HepG2 (cell line): Measurements from ENCODE around the gene DPH1. TPM values are rescaled to one million over a fixed set of nuclear protein-coding genes. Genes with fewer than 3 reads are reported as not detected.
"Not testable (repeated sequence)": the region's sequence is repeated elsewhere in the genome, so short reads cannot be mapped to it uniquely, and the experiment has no call there.

Experiments used
- ATAC-seq: fragments of 200-7000 bp; cut with Tn5 transposase; 3 replicates; pipeline ENCODE4 v1.9.1; 2020; ENCODE audit warnings: mild to moderate bottlenecking, moderate library complexity
- BruUV-seq: library from RNA; stranded (reverse); fragments of 400-500 nt; replicated peaks from 2 replicates; lab custom pipeline; 2021; lab: Mats Ljungman, UMichigan
- CTCF ChIA-PET: fragments of 300-600 bp; formaldehyde crosslinking; extraction: SDS; loops from one replicate; lab custom pipeline; 2021; ENCODE audit warnings: low total read pairs, inconsistent platforms, low intra/inter-chr PET ratio; lab: Yijun Ruan, JAX
- POLR2A ChIA-PET: fragments of 350-600 bp; sonication (Branson Sonifier 250); formaldehyde crosslinking; loops from one replicate; lab custom pipeline; 2020; ENCODE audit warnings: antibody characterized with exemption, inconsistent platforms; lab: Yijun Ruan, JAX
- DNase-seq: peaks from one replicate; pipeline ENCODE4 v3.0.0-alpha.2; 2015; ENCODE audit warnings: low spot score
- FAIRE-seq: peaks from 3 replicates; lab custom pipeline; 2011; peaks lifted over from hg19 to GRCh38; lab: Jason Lieb, UNC
- H2AFZ ChIP-seq: one replicate; pipeline ENCODE4 v1.6.1; 2011; ENCODE audit warnings: low read length, inconsistent platforms
- H3K27ac ChIP-seq: fragments of 300-600 bp; 3 replicates; pipeline ENCODE4 v1.8.0; 2011; ENCODE audit warnings: mixed run types, mild to moderate bottlenecking, mixed read lengths, low read length, inconsistent platforms; ENCODE audit not compliant: insufficient read depth; ENCODE audit errors: extremely low read length
- H3K27me3 ChIP-seq, 2 experiments: fragments of 200-600 bp in 1 of 2; 2 replicates in 1 of 2; 3 replicates in 1 of 2; pipeline versions ENCODE4 v1.6.0 to v1.8.0; 2011; ENCODE audit warnings: low read length in 2 of 2, mild to moderate bottlenecking in 2 of 2, moderate library complexity in 2 of 2, inconsistent platforms in 1 of 2; ENCODE audit not compliant: insufficient read depth in 2 of 2, control insufficient read depth in 1 of 2
- H3K36me3 ChIP-seq, 2 experiments: fragments of 200-600 bp in 1 of 2; replicated peaks in 1 of 2; 2 replicates in 1 of 2; 3 replicates in 1 of 2; pipeline versions ENCODE4 v1.5.1 to v1.8.0; 2011; ENCODE audit warnings: low read length in 2 of 2, inconsistent platforms in 1 of 2; ENCODE audit not compliant: insufficient read depth in 2 of 2, control insufficient read depth in 1 of 2
- H3K4me1 ChIP-seq: 2 replicates; pipeline ENCODE4 v1.5.1; 2012; ENCODE audit warnings: low read length, inconsistent platforms; ENCODE audit not compliant: insufficient read depth
- H3K4me2 ChIP-seq: 2 replicates; pipeline ENCODE4 v1.6.0; 2011; ENCODE audit warnings: low read depth, low read length, inconsistent platforms
- H3K4me3 ChIP-seq, 3 experiments: fragments of 200-600 bp in 1 of 3; sonication (generic), shearing (Covaris generic) in 1 of 3; replicated peaks in 1 of 3; 2 replicates each; pipeline ENCODE4 v1.5.1; 2011 to 2016; ENCODE audit warnings: low read length in 3 of 3, inconsistent platforms in 2 of 3, low read depth in 2 of 3, mild to moderate bottlenecking in 2 of 3, control low read depth in 1 of 3, mixed read lengths in 1 of 3; ENCODE audit not compliant: insufficient read depth in 1 of 3
- H3K79me2 ChIP-seq: one replicate; pipeline ENCODE4 v1.6.1; 2011; ENCODE audit warnings: low read length, inconsistent platforms; ENCODE audit not compliant: insufficient read depth
- H3K9ac ChIP-seq: 2 replicates; pipeline ENCODE4 v1.6.0; 2011; ENCODE audit warnings: mild to moderate bottlenecking, low read depth, low read length, inconsistent platforms; ENCODE audit not compliant: insufficient read depth
- H3K9me3 ChIP-seq: 2 replicates; pipeline ENCODE4 v1.5.1; 2012; ENCODE audit warnings: mild to moderate bottlenecking, low read length
- H4K20me1 ChIP-seq: 2 replicates; pipeline ENCODE4 v1.6.0; 2011; ENCODE audit warnings: inconsistent platforms, mild to moderate bottlenecking, low read length, moderate library complexity; ENCODE audit not compliant: insufficient read depth
- CCAR2 ChIP-seq: fragments of 200-400 bp; formaldehyde crosslinking; optimal IDR thresholded peaks from 2 replicates; pipeline ENCODE3; 2018; ENCODE audit warnings: low read depth, mild to moderate bottlenecking, low read length, moderate library complexity
- FOXK1 ChIP-seq: sonication (generic); formaldehyde crosslinking; IDR thresholded peaks from 2 replicates; pipeline ENCODE4 v1.4.0; 2020; ENCODE audit warnings: low read depth, missing genetic modification reagents, borderline replicate concordance
- NBN ChIP-seq: fragments of 450-650 bp; conservative IDR thresholded peaks from 2 replicates; pipeline ENCODE4 v1.6.1; 2017
- NFYC ChIP-seq: IDR thresholded peaks from 2 replicates; pipeline ENCODE4 v1.6.1; 2016; ENCODE audit warnings: missing genetic modification reagents, missing compliant biosample characterization
- RFXANK ChIP-seq: IDR thresholded peaks from 2 replicates; pipeline ENCODE4 v1.6.1; 2016
- SALL1 ChIP-seq: sonication (generic); formaldehyde crosslinking; IDR thresholded peaks from 2 replicates; pipeline ENCODE4 v1.8.0; 2022; ENCODE audit warnings: mild to moderate bottlenecking, missing genetic modification reagents
- TRIM24 ChIP-seq: sonication (generic); formaldehyde crosslinking; IDR thresholded peaks from 2 replicates; pipeline ENCODE4 v1.8.0; 2022; ENCODE audit warnings: mild to moderate bottlenecking, missing genetic modification reagents
- ZNF33A ChIP-seq: sonication (generic); formaldehyde crosslinking; IDR thresholded peaks from 2 replicates; pipeline ENCODE4 v1.5.1; 2020; ENCODE audit warnings: missing genetic modification reagents, mild to moderate bottlenecking, moderate library complexity, borderline replicate concordance
- ZNF839 ChIP-seq: sonication (generic); formaldehyde crosslinking; IDR thresholded peaks from 2 replicates; pipeline ENCODE4 v1.4.0; 2020; ENCODE audit warnings: missing genetic modification reagents, mild to moderate bottlenecking, borderline replicate concordance
- WGBS: methylation state at CpG from one replicate; pipeline ENCODE4 v1.1.6; 2017; ENCODE audit warnings: low lambda C conversion rate; 5-methylcytosine and 5-hydroxymethylcytosine counted together
- in situ Hi-C: cut with HindIII; loops from 2 replicates; pipeline ENCODE4 v1.10.0; 2017; ENCODE audit warnings: low pct_unique_long_range_greater_than_20kb; ENCODE audit not compliant: extremely low pct_ligation_motif_present
- intact Hi-C: fragments of 100-400 bp; cut with micrococcal nuclease; formaldehyde crosslinking; loops from one replicate; pipeline ENCODE4 v1.10.0; 2022; ENCODE audit not compliant: unreplicated experiment
- polyA plus RNA-seq, 8 experiments: library from polyadenylated mRNA; depleted of rRNA in 3 of 8; stranded (reverse) in 7 of 8; unstranded in 1 of 8; fragments of >200 nt; fragmentation: Illumina TruSeq in 4 of 8; extraction: Trizol in 4 of 8; gene quantifications; 2 replicates each; pipeline versions ENCODE4 v1.2.1 to v1.2.3, GENCODE V29; 2011 to 2016; ENCODE audit warnings: low read depth in 4 of 8, missing spikeins in 1 of 8, mixed read lengths in 1 of 8; ENCODE audit not compliant: insufficient read depth in 1 of 8
- total RNA-seq, 5 experiments: library from RNA; depleted of rRNA; stranded (reverse); fragments of >200 nt; fragmentation: Illumina TruSeq; extraction: Trizol; gene quantifications; 2 replicates each; pipeline ENCODE4 v1.2.3, GENCODE V29; 2016; ENCODE audit warnings: low read depth in 1 of 5
- TF ChIP-seq, protein P1 (sequence below): sonication (generic); formaldehyde crosslinking; IDR thresholded peaks from 2 replicates; pipeline ENCODE4 v1.9.0; 2021; ENCODE audit warnings: missing genetic modification reagents, borderline replicate concordance
- TF ChIP-seq, protein P2 (sequence below): sonication (generic); formaldehyde crosslinking; conservative IDR thresholded peaks from 2 replicates; pipeline ENCODE4 v1.8.0; 2022; ENCODE audit warnings: low read depth, missing genetic modification reagents

Gene DPH1
- total and polyA plus RNA-seq, 2 of the 13 experiments (the other 11 are each of a cell fraction or from before 2014, with no cell fraction given): 25.3 to 42.8 TPM

DNA sequence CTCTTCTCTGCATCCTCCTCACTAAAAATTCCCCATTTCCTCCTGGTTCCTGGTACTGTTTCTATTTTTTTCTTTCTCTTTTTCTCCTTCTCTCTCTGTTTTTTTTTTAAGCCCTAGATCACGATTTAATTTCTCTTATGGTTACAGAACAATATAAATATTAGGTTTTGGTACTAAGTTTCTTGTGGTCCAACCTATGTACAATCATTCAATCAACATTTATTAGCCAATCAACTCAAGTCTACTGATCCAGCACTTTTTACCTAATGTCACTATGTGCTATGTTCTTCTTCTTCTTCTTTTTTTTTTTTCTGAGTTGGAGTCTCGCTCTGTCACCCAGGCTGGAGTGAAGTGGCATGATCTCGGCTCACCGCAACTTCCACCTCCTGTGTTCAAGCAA, 17.5 kb upstream of the DPH1 start (continued):
- TF ChIP-seq, protein P1, sequence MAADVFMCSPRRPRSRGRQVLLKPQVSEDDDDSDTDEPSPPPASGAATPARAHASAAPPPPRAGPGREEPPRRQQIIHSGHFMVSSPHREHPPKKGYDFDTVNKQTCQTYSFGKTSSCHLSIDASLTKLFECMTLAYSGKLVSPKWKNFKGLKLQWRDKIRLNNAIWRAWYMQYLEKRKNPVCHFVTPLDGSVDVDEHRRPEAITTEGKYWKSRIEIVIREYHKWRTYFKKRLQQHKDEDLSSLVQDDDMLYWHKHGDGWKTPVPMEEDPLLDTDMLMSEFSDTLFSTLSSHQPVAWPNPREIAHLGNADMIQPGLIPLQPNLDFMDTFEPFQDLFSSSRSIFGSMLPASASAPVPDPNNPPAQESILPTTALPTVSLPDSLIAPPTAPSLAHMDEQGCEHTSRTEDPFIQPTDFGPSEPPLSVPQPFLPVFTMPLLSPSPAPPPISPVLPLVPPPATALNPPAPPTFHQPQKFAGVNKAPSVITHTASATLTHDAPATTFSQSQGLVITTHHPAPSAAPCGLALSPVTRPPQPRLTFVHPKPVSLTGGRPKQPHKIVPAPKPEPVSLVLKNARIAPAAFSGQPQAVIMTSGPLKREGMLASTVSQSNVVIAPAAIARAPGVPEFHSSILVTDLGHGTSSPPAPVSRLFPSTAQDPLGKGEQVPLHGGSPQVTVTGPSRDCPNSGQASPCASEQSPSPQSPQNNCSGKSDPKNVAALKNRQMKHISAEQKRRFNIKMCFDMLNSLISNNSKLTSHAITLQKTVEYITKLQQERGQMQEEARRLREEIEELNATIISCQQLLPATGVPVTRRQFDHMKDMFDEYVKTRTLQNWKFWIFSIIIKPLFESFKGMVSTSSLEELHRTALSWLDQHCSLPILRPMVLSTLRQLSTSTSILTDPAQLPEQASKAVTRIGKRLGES (CRISPR knock-in tag): no peak
- TF ChIP-seq RFXANK (CRISPR knock-in tag) (no peak), CCAR2 (no peak), FOXK1 (CRISPR knock-in tag) (no peak), ZNF33A (CRISPR knock-in tag) (no peak), NBN (no peak), SALL1 (CRISPR knock-in tag) (no peak), TRIM24 (CRISPR knock-in tag) (no peak), ZNF839 (CRISPR knock-in tag) (no peak), NFYC (CRISPR knock-in tag) (no peak)
- TF ChIP-seq, protein P2, sequence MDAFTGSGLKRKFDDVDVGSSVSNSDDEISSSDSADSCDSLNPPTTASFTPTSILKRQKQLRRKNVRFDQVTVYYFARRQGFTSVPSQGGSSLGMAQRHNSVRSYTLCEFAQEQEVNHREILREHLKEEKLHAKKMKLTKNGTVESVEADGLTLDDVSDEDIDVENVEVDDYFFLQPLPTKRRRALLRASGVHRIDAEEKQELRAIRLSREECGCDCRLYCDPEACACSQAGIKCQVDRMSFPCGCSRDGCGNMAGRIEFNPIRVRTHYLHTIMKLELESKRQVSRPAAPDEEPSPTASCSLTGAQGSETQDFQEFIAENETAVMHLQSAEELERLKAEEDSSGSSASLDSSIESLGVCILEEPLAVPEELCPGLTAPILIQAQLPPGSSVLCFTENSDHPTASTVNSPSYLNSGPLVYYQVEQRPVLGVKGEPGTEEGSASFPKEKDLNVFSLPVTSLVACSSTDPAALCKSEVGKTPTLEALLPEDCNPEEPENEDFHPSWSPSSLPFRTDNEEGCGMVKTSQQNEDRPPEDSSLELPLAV: no peak

DNA sequence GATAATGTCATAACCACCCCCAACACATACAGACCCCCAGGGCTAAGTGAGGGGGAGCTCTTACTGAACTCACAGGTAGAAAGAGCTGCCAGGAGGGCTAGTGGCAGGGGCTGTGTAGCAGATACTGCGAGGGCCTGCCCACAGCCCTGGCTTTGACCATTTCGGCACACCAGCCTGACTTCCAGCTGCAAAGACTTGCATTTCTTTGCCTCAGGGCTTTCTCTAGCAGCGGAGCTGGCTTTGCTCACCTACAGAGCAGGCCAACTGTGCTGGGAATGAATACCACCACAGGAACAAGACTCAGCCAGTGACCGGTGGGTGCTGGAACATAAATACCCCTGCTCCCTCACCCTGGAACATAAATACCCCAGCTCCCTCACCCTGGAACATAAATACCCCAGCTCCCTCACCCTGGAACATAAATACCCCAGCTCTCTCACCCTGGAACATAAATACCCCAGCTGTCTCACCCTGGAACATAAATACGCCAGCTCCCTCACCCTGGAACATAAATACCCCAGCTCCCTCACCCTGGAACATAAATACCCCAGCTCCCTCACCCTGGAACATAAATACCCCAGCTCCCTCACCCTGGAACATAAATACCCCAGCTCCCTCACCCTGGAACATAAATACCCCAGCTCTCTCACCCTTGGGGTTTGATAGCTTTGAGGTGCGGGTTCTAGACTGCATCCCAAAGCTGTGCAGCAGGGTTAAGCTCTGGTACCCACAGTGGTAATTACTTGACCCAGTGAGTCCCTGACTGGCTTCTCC, 16.5 kb upstream of the DPH1 start:
- CTCF ChIA-PET, in situ Hi-C loops, H3K4me1 ChIP-seq, ATAC-seq, FAIRE-seq, H3K36me3 ChIP-seq, intact Hi-C loops, H3K79me2 ChIP-seq, H3K27ac ChIP-seq, H3K9me3 ChIP-seq, H3K4me3 ChIP-seq, H3K4me2 ChIP-seq, DNase-seq, H3K9ac ChIP-seq, H4K20me1 ChIP-seq, BruUV-seq, H2AFZ ChIP-seq: not testable (repeated sequence)
- H3K27me3 ChIP-seq: peaks cover 5 to 14% of the 10 kb centered on the region in 2 experiments; a peak in 3 of 5 replicates
- POLR2A ChIA-PET: interaction anchor here (1.3 to 1.8 kb wide), 2 partner anchors 9 to 14 kb away, joined by 3 to 4 read pairs; no protein-coding TSS in a partner anchor
- WGBS: 97% methylated on average over 4 of the region's 6 CpGs
